ENCODE data around the gene SKAP1. TPM values are rescaled to one million over a fixed set of nuclear protein-coding genes. Genes with fewer than 3 reads are reported as not detected.

Gene SKAP1
- total RNA-seq, 6 donors from 2014 or later: 1.9 to 5.3 (median 3.9) TPM

DNA sequence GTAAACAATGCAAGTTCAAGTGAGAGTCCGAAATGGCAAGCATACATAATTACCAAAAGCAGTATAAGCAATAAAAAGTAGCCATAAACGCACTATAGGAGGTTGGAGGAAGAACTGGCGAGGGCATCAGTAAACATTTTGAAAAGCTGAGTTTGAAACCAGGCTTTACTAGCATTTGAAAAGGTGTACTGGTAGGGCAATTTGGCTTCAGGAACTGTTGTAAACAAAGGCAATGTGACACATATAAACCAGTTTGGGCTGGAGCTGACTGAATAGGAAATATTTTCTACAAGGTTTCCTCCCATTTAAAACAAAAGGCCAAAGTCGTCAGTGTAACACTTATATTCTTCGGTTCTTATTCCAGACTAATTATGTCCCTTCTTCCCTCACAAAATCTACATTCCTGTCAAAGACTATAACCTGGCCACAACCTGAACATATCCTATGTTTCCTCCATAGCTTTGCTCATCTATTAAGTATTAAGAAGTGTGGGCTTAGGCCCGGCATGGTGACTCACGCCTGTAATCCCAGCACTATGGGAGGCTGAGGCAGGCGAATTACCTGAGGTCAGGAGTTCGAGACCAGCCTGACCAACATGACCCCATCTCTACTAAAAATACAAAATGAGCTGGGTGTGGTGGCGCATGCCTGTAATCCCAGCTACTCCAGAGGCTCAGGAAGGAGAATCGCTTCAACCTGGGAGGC lies 336.5 kb downstream of the SKAP1 start:
- no peak overlapping the region for H3K27ac ChIP-seq
- ATAC-seq (ENCODE audit: low FRiP score in 2 of 2): no peak
- H3K4me1 ChIP-seq: no peaks in the 10 kb centered on the region
- no peak overlapping the region for H3K4me3 ChIP-seq
- peaks cover 0 to 3% (median 0%) of the 10 kb centered on the region in 4 donors for H3K36me3 ChIP-seq
- H3K9me3 ChIP-seq: no peaks in the 10 kb centered on the region
- no peaks in the 10 kb centered on the region for H3K27me3 ChIP-seq
- no peak for DNase-seq
- 87 to 90% methylated on average over 11 of the region's 11 CpGs for WGBS, 2 donors
- TF ChIP-seq EP300 (IDR thresholded peaks at IDR 0.05): no peak
- TF ChIP-seq POLR2A (IDR thresholded peaks at IDR 0.05): no peak
- no peak for TF ChIP-seq POLR2AphosphoS5 (IDR thresholded peaks at IDR 0.05)
- TF ChIP-seq, protein P1, sequence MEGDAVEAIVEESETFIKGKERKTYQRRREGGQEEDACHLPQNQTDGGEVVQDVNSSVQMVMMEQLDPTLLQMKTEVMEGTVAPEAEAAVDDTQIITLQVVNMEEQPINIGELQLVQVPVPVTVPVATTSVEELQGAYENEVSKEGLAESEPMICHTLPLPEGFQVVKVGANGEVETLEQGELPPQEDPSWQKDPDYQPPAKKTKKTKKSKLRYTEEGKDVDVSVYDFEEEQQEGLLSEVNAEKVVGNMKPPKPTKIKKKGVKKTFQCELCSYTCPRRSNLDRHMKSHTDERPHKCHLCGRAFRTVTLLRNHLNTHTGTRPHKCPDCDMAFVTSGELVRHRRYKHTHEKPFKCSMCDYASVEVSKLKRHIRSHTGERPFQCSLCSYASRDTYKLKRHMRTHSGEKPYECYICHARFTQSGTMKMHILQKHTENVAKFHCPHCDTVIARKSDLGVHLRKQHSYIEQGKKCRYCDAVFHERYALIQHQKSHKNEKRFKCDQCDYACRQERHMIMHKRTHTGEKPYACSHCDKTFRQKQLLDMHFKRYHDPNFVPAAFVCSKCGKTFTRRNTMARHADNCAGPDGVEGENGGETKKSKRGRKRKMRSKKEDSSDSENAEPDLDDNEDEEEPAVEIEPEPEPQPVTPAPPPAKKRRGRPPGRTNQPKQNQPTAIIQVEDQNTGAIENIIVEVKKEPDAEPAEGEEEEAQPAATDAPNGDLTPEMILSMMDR (IDR thresholded peaks at IDR 0.05): no peak

DNA sequence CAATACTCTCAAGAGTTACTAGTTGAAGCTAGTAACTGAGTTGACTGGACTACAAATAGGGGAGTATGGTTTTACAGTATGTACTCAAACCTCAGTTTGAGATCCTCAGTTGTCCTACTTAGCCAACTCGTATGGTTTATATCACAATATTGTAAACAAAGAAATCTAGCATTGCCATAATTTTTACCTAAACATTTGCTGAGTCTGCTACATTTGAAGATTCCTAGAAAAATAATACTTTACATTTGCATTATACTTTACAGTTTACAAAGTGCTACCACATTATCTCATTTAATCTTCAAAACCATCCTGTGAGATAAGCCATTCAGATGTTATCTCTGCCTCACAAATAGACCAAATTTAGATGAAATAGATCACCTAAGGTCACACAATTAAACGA lies 345.1 kb downstream of the SKAP1 start:
- 46 to 48% methylated on average over 2 of the region's 2 CpGs for WGBS, 2 donors
- DNase-seq (no peak), ATAC-seq (ENCODE audit: low FRiP score in 2 of 2) (no peak)
- no peak overlapping the region for H3K4me3 ChIP-seq
- H3K36me3 ChIP-seq: no peaks in the 10 kb centered on the region
- no peaks in the 10 kb centered on the region for H3K9me3 ChIP-seq
- H3K27me3 ChIP-seq: no peaks in the 10 kb centered on the region
- peaks cover 5 to 12% (median 12%) of the 10 kb centered on the region in 4 donors for H3K4me1 ChIP-seq
- TF ChIP-seq EP300 (IDR thresholded peaks at IDR 0.05) (no peak), POLR2A (IDR thresholded peaks at IDR 0.05) (no peak), POLR2AphosphoS5 (IDR thresholded peaks at IDR 0.05) (no peak)
- TF ChIP-seq, protein P1 (IDR thresholded peaks at IDR 0.05): no peak
- no peak overlapping the region for H3K27ac ChIP-seq

Small RNA genes within 50 kb of the gene (small RNA-seq; reads per million reads assigned to genes)
- gene MIR1203: 0 reads per million in 4 donors
- 0 reads per million in 4 donors for gene RF00012
- 0 reads per million in 4 donors for gene RF00019
- 0 reads per million in 4 donors for gene RNU6-1152P
- 0 to 0.20 (median 0) reads per million in 4 donors for gene RNU6-1201P

Other genes with a start within 250 kb of the SKAP1 start
- gene HOXB1, start 100.8 kb upstream of the SKAP1 start, total RNA-seq: not detected
- 10 to 100 TPM in 2 of 6 donors, 1 to 10 TPM in 4; 1.4 to 16.1 (median 7.4) TPM for gene HOXB2, start 114.9 kb upstream of the SKAP1 start, total RNA-seq
- gene HOXB4, start 148.1 kb upstream of the SKAP1 start, total RNA-seq: 1 to 10 TPM in 4 of 6 donors, under 1 TPM in 2; 0.61 to 5.6 (median 2.0) TPM
- gene HOXB3, start 160.0 kb upstream of the SKAP1 start, total RNA-seq: 10 to 100 TPM in 2 of 6 donors, 1 to 10 TPM in 4; 2.9 to 12.6 (median 7.9) TPM
- gene HOXB5, start 163.6 kb upstream of the SKAP1 start, total RNA-seq: 1 to 10 TPM in 4 of 6 donors, under 1 TPM in 2; 0.39 to 5.0 (median 1.5) TPM
- gene HOXB6, start 174.8 kb upstream of the SKAP1 start, total RNA-seq: 10 to 100 TPM in 2 of 6 donors, 1 to 10 TPM in 4; 1.1 to 11.3 (median 7.0) TPM
- 1 to 10 TPM in 5 of 6 donors, not detected in 1; 1.1 to 3.7 (median 1.3) TPM for gene HOXB7, start 180.8 kb upstream of the SKAP1 start, total RNA-seq
- gene HOXB8, start 185.1 kb upstream of the SKAP1 start, total RNA-seq: under 1 TPM in 2 of 6 donors, not detected in 4; 0.23 to 0.27 TPM
- gene HOXB9, start 196.1 kb upstream of the SKAP1 start, total RNA-seq: under 1 TPM in 3 of 6 donors, not detected in 3; 0.20 to 0.30 (median 0.29) TPM

Measured in upper lobe of left lung (tissue), 6 donors.